ENCODE data around the gene PCSK6. TPM values are rescaled to one million over a fixed set of nuclear protein-coding genes. Genes with fewer than 3 reads are reported as not detected.

Gene PCSK6
- total RNA-seq, 1 experiment from 2014 or later = 69.5 TPM

GRCh38 chr15:101351736-101352135, 137.8 kb downstream of the PCSK6 start:
- intact Hi-C loops (cut with micrococcal nuclease; ENCODE audit: unreplicated experiment) = no loop called here
- POLR2A ChIA-PET = no interaction called here
- no peak overlapping the region for H3K27ac Mint-ChIP-seq (ENCODE audit: unreplicated experiment)
- H3K4me3 Mint-ChIP-seq (ENCODE audit: unreplicated experiment) = no peak overlapping the region
- peaks cover 11% of the 10 kb centered on the region for H3K4me1 Mint-ChIP-seq (ENCODE audit: low read depth, unreplicated experiment)
- H3K9me3 Mint-ChIP-seq (ENCODE audit: unreplicated experiment) = no peaks in the 10 kb centered on the region
- Histone ChIP-seq H3K4me1 (peaks cover 18% of the 10 kb centered on the region), H3K4me3 (ENCODE audit: low read depth, low read length) (no peak overlapping the region), H3K27me3 (replicated peaks; ENCODE audit: control insufficient read depth, insufficient read depth, low read length) (no peaks in the 10 kb centered on the region), H3K9me3 (no peaks in the 10 kb centered on the region; the same call in 1 of the 2 replicates), H3K36me3 (ENCODE audit: control insufficient read depth, insufficient read depth, low read length) (peaks cover 2% of the 10 kb centered on the region)
- no TSS peak for BruUV-seq (replicated peaks)
- no peak for TF ChIP-seq CTCF (IDR thresholded peaks at IDR 0.05; ENCODE audit: insufficient read depth in 1 of 2, low read depth in 1 of 2, low read length in 1 of 2, severe bottlenecking in 1 of 2, unreplicated experiment in 1 of 2)
- no peak for DNase-seq
- CTCF ChIA-PET = no interaction called here
- H3K27me3 Mint-ChIP-seq (ENCODE audit: insufficient read depth, unreplicated experiment) = no peaks in the 10 kb centered on the region
- peaks cover 37% of the 10 kb centered on the region for H3K36me3 Mint-ChIP-seq (ENCODE audit: insufficient read depth, unreplicated experiment)

- H3K27me3 ChIP-seq (replicated peaks; ENCODE audit: control insufficient read depth, insufficient read depth, low read length) = no peaks in the 10 kb centered on the region
- peak; percentile 65 to 67 for DNase-seq
- Mint-ChIP-seq H3K27ac (ENCODE audit: unreplicated experiment) (peak overlapping the region; percentile 48), H3K4me1 (ENCODE audit: low read depth, unreplicated experiment) (peaks cover 17% of the 10 kb centered on the region), H3K4me3 (ENCODE audit: unreplicated experiment) (peak overlapping the region; percentile 11), H3K27me3 (ENCODE audit: insufficient read depth, unreplicated experiment) (no peaks in the 10 kb centered on the region), H3K9me3 (ENCODE audit: unreplicated experiment) (no peaks in the 10 kb centered on the region), H3K36me3 (ENCODE audit: insufficient read depth, unreplicated experiment) (peaks cover 42% of the 10 kb centered on the region)
- ChIA-PET CTCF (no interaction called here), POLR2A (no interaction called here)
- TF ChIP-seq CTCF (IDR thresholded peaks at IDR 0.05; ENCODE audit: insufficient read depth in 1 of 2, low read depth in 1 of 2, low read length in 1 of 2, severe bottlenecking in 1 of 2, unreplicated experiment in 1 of 2) = no peak
- H3K4me3 ChIP-seq (ENCODE audit: low read depth, low read length) = no peak overlapping the region
- no TSS peak for BruUV-seq (replicated peaks)
- intact Hi-C loops (cut with micrococcal nuclease; ENCODE audit: unreplicated experiment) = loop anchor here (1.0 to 2.0 kb wide), 3 partner anchors 10 to 90 kb away; no protein-coding TSS in a partner anchor
- no peaks in the 10 kb centered on the region; the same call in 1 of the 2 replicates for H3K9me3 ChIP-seq
- H3K4me1 ChIP-seq = peaks cover 18% of the 10 kb centered on the region
- H3K36me3 ChIP-seq (ENCODE audit: control insufficient read depth, insufficient read depth, low read length) = peaks cover 2% of the 10 kb centered on the region
Measured at GRCh38 chr15:101349047-101349951, 140.2 kb downstream of the PCSK6 start.

- ChIA-PET POLR2A (no interaction called here), CTCF (no interaction called here)
- intact Hi-C loops (cut with micrococcal nuclease; ENCODE audit: unreplicated experiment) = loop anchor here (1.0 to 2.0 kb wide), 3 partner anchors 11 to 91 kb away; no protein-coding TSS in a partner anchor
- no peaks in the 10 kb centered on the region for H3K27me3 ChIP-seq (replicated peaks; ENCODE audit: control insufficient read depth, insufficient read depth, low read length)
- no peaks in the 10 kb centered on the region; the same call in 1 of the 2 replicates for H3K9me3 ChIP-seq
- no peaks in the 10 kb centered on the region for H3K27me3 Mint-ChIP-seq (ENCODE audit: insufficient read depth, unreplicated experiment)
- no TSS peak for BruUV-seq (replicated peaks)
- peaks cover 2% of the 10 kb centered on the region for H3K36me3 ChIP-seq (ENCODE audit: control insufficient read depth, insufficient read depth, low read length)
- H3K9me3 Mint-ChIP-seq (ENCODE audit: unreplicated experiment) = no peaks in the 10 kb centered on the region
- DNase-seq = no peak
- peaks cover 17% of the 10 kb centered on the region for H3K4me1 Mint-ChIP-seq (ENCODE audit: low read depth, unreplicated experiment)
- H3K27ac Mint-ChIP-seq (ENCODE audit: unreplicated experiment) = peak overlapping the region; percentile 48
- no peak overlapping the region for H3K4me3 ChIP-seq (ENCODE audit: low read depth, low read length)
- no peak overlapping the region for H3K4me3 Mint-ChIP-seq (ENCODE audit: unreplicated experiment)
- H3K4me1 ChIP-seq = peaks cover 18% of the 10 kb centered on the region
- no peak for TF ChIP-seq CTCF (IDR thresholded peaks at IDR 0.05; ENCODE audit: insufficient read depth in 1 of 2, low read depth in 1 of 2, low read length in 1 of 2, severe bottlenecking in 1 of 2, unreplicated experiment in 1 of 2)
- H3K36me3 Mint-ChIP-seq (ENCODE audit: insufficient read depth, unreplicated experiment) = peaks cover 35% of the 10 kb centered on the region
Measured at GRCh38 chr15:101348643-101349042, 140.9 kb downstream of the PCSK6 start.

Measured in Caco-2 (cell line).